ENCODE results near the gene ASAP3.

The ASAP3 gene

DNA sequence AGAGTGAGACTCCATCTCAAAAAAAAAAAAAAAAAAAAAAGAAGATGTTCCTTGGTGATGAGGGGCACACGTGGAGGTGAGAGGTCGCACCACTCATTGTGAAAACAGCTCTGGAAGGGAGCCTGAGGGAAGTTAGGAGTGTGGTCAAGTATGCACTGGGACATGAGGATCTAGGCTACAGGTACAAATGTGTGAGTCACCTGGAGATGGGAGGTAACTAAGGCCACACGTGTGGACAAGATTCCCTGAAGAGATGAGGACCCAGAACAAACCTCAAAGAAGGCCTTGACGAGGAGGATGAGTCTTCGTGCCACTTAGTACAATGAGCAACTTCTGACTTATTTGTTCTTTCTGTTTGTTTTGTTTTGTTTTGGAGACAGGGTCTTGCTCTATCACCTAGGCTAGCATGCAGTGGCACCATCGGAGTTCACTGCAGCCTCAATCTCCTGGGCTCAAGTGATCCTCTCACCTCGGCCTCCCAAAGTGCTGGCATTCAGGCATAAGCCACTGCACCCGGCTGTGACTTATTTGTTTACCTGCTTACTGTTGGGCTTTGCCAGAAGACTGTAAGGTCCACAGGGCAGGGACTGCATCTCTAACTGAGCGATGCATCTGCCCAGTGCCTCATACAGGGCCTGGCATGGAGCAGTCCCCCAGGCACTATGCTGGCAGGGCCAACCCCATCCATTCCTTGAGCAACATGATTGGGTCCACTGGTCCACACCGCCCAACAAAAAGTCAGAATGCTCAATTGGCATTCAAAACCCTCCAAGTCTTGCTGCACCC is 6.4 kb downstream of the ASAP3 start:
- DNase-seq (ENCODE audit: low spot score), result no peak

- no peak for DNase-seq (ENCODE audit: low spot score)
Observed at GRCh38 chr1:23475641-23476040, 8.3 kb downstream of the ASAP3 start.

DNA sequence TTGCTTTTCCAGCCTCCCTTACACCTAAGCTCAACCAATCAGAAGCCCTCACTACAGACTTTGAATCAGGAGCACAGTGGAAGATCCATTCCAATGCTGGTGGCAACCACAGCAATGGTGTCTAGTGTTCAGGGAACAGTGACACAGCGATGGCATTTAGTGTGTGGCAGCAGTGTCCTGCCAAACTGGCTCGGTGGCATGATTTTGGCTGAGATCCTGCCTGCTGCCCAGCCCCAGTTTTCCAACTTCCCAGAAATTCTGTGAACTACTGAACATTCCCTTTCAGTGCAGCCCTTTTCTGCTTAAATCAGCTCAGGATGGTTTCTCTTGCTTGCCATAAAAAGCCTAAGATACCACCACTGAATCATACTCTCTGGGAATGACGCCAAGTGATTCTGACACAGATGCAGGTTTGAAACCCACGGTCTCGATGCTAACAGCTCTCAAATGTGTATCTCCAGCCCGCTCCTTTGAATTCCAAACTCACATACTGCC is 8.8 kb downstream of the ASAP3 start:
- DNase-seq (ENCODE audit: low spot score), result no peak

DNA sequence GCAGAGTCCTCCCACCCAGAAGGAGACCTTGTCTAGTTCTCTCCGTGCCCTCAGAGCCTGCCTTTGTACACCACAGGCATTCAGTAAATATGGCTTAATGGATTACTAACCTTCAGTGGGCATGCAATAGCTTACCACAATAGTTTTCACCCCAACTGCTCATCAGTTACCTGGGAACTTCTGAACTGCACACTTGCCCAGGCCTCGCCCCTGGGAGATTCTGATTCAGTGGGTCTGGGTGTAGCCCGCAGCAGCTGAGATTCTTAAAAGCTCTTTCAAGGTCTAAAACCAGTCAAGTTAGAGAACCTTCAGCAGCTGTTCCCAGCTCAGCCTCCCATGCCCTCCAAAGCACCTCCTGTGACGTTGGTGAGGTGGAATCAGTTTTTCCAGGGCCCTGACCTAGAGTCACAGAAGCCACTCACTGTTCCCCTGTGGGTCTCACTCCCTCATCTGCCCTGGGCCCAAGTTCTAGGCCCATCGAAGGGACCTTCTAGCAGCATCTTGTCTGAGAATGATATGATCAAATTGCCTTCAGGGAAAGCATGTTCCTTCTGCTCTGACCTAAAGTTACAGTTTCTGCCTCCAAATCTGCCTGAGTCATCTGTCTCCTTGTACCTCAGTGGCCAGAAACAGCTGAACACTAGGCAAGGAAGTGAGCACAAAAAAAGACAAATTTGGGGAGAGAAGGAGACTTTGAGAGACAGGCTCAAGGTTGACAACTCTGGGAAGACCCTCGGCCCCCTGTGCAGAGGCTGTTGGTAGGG is 10.8 kb downstream of the ASAP3 start:
- no peak for DNase-seq (ENCODE audit: low spot score)

GRCh38 chr1:23472351-23473036 is 11.5 kb downstream of the ASAP3 start:
- DNase-seq (ENCODE audit: low spot score), result no peak

- DNase-seq (ENCODE audit: low spot score), result no peak
Observed at GRCh38 chr1:23471473-23472075, 12.4 kb downstream of the ASAP3 start.

DNA sequence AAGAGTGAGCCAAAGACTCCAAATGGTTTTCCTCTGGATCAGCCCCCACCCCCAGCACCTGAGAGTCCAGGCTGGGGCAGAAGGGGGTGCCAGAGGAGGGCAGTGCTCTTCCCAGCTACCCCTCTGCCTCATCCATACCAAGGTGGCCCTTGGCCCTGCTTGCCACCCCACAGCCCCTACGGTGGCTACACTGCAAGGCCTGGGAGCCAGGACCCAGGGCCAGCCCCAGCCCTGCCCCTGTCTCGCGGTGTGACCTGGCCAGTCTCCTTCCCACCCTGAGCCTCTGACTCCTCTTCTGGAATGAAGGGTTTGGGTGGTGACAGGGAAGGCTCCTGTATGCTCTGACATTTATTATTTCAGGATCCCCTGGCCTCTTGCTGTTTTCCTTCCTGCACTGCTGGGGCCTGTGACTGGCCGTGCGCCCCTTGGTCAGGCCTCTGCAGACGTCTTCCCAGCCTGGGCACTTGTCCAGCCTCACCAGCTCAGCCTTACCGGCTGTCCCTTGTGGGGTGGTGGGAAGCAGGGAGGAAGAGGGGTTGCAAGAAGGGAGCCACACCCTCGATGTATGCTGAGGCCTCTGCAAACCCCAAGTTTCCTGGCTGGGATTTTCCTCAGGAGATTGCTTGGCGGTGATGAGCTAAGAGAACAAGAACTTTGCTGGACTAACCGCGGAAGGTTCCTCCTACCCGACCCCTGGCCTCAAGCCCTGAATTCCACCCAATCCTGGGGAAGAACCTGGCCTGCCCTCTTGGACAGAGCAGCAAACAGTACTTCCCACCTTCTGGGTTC is 13.5 kb downstream of the ASAP3 start:
- DNase-seq (ENCODE audit: low spot score), result no peak

DNA sequence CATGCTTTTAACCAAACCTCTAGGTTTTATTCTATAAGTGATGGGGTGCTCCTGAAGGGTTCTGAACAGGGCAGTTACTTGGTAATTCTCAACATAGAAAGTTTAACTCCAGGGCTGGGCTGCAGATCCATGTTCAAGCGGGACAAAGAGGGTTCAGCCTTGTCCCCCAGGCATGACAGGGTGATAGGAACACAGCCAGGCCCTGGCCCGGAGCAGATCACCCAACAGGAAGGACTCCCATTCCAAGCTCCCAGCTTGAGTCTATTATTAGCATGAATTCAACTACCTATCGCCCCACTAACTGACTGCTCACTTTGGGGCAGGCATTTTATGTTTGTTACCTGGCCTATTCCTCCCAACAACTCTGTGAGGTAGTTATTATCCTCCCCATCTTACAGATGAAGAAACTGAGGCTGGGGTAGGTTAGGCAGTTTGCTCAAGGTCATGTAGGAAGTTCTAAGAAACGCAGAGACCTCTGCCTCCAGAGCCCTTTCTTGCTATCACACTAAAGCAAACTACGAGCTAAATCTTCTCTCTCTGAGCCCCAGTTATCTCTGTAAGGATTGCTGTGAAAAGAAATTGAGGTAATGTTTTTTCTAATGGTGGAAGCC is 14.5 kb downstream of the ASAP3 start:
- no peak for DNase-seq (ENCODE audit: low spot score)

GRCh38 chr1:23466423-23466989 is 17.5 kb downstream of the ASAP3 start:
- no peak for DNase-seq (ENCODE audit: low spot score)

DNA sequence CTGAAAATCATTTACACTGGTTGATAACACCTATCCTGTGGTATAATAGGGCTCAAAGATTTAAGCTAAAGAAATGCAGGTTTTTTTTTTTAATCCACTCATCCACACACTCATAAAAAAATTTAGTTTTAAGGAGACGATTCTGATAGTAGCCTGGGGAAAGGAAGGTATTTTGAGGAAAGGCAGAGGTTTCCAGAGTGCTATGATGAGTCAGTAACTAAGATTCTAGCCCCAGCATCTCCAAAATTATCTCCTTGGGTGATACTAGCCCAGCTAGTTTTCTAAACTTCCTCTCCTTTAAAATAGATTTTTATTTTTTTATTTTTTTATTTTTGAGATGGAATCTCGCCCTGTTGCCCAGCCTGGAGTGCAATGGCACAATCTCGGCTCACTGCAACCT is 20.7 kb downstream of the ASAP3 start:
- DNase-seq (ENCODE audit: low spot score), result no peak

GRCh38 chr1:23462766-23463165 is 21.2 kb downstream of the ASAP3 start:
- DNase-seq (ENCODE audit: low spot score), result no peak

DNA sequence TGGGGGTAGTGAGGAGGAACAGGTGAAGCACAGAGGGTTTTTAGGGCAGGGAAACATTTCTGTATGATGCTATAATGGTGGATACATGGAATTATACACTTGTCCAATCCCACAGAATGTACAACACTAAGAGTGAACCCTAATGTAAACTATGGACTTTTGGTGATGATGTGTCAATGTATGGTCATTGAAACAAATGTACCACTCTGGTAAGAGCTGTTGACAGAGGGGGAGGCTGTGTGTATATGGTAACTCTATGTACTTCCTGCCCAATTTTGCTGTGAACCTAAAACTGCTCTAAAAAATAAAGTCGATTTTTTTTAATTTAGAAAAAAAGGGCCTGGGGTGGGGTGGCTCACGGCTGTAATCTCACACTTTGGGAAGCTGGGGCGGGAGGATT is 22.9 kb downstream of the ASAP3 start:
- no peak for DNase-seq (ENCODE audit: low spot score)

- DNase-seq (ENCODE audit: low spot score), result no peak
Observed at GRCh38 chr1:23460519-23460918, 23.5 kb downstream of the ASAP3 start.

DNA sequence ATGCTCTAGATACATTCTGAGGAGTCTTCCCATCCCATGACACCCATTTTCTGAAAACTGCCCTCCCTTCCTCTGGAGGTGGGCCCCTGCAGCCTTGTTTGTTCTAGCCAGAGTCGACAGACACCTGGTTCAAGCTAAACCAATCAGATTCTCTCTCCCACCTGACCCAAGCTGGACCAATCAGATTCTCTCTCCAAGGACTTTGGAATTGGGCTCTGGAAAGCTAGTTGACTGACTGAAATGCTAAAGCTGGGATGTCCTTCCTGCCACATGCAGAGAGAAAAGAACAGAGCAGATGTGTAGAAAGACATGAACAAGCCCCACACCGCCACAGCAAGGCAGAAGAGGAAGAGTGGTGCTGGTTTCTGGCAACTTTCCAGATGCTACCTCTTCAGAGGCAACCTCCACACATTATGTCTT is 24.6 kb downstream of the ASAP3 start:
- no peak for DNase-seq (ENCODE audit: low spot score)

DNA sequence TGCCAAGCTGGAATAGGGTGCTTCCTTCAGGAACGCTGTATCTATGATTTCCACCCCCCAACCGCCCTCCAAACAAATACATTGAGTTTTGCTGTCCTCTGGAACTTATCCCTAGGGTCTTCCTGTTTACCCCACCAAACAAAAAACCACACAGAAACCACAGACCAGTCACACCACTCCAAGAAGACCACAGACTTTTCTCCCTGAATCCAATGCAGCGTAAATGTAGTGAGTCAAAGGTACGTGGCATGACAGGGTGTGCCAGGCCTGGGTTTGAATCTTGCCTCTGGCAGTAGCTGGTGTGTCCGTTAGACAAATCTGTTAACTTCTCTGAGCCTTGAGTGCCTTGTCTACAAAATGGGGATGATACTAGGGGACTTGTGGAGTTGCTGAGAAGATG is 27.8 kb downstream of the ASAP3 start:
- DNase-seq (ENCODE audit: low spot score), result no peak

DNA sequence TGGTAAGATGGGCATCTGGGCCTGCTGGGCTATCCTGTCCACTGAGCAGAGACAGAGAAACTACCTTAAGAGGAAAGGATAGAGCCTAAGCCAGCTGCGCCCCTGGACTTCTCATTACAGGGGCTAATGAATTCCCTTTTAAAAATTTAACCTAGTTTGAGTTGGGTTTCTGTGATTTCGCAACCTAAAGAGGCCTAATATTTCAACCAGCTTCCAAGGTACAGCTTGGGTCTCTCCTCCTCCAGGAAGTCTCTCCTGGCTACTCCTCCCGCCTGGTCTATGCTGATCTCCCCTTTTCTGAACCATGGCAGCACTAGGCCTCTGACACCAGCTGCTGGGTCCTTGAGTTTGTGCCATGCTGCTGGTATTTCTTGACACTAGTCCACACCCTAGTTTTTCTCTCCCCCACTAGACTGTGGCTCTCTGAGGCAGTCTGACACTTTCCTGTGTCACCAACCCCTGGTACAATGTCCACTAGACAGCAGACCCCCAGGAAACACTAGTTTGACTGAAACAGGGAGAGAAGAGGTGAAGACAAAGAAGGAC is 30.5 kb downstream of the ASAP3 start:
- DNase-seq (ENCODE audit: low spot score), result no peak

GRCh38 chr1:23452011-23452411 is 32.0 kb downstream of the ASAP3 start:
- peak; percentile 87 for DNase-seq (ENCODE audit: low spot score)

DNA sequence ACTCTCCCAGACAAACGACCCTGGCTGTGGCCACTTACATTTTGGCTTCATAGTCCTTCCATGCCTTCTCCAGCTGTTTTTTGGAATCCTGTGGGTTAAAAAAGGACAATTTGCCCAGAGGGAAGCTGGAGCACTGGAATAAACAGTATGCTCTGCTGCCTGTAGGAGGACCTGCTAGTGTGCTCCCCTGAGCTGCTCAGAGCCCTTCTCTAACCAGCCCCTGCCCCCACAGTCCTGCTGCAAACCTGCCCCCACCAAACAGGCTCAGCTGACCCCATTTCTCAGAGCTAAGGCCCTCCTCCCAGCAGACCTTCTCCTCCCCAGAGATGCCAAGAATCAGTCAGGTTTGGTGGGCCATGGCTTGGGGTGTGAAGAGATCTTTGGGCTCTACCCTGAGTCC is 32.5 kb downstream of the ASAP3 start:
- DNase-seq (ENCODE audit: low spot score), result no peak

DNA sequence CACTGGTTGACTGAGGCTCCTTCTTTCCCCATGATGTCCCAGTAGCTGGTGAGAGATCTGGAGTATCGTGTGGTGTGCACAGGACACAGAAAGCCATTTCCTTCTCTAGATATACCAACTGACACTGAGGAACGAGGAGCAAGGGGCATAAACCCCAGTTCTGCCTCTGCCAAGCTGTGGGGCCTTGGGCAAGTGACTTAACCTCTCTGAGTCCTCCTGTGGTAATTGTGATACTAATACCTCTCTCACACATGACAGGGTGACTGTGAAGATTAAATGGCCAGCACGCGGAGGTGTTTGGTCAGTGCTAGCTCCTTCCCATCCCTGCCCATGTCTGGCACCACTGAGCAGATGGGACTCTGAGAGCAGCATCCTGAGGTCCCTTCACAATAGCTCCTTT is 33.1 kb downstream of the ASAP3 start:
- DNase-seq (ENCODE audit: low spot score), result no peak

GRCh38 chr1:23449958-23450357 is 34.0 kb downstream of the ASAP3 start:
- no peak for DNase-seq (ENCODE audit: low spot score)

Data from D341Med (cell line).